ENCODE data around the gene ORAI3. TPM values are rescaled to one million over a fixed set of nuclear protein-coding genes. Genes with fewer than 3 reads are reported as not detected.

ORAI3 gene
- total RNA-seq, 1 donor, result 43.6 TPM

DNA sequence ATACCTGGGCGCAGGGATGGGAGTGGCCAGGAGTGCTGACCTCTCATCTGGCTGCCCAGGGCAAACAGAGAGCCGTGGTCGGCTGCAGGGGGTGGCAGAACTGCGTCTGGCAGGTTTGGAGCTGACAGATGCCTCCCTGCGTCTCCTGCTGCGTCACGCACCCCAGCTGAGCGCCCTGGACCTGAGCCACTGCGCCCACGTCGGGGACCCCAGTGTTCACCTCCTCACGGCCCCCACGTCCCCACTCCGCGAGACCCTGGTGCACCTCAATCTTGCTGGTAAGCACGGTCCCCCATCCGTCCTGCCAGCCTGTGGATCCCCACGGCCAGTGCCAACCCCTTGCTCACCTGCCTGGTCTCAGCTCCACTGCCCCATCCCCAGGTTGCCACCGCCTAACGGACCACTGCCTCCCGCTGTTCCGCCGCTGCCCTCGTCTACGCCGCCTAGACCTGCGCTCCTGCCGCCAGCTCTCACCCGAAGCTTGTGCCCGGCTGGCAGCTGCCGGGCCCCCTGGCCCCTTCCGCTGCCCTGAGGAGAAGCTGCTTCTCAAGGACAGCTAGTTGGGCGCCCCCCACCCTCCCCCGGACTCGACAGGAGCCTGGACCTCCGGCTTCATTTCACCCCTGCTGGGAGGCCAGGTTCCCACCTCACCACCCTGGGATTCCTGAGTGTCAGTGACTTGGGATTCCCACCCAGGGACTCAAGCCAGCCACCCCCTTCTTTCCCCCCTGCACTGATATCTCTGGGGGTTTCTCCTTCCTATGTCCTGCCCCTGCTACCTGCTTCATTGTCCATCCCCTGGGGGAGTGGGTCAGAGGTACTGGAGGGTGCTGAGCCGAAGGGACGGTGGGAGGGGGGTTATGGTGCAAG lies 2.0 kb upstream of the ORAI3 start:
- no peak for DNase-seq (ENCODE audit: low read depth)
- H3K4me3 ChIP-seq (ENCODE audit: low read depth, low read length), result no peak overlapping the region
- TF ChIP-seq, protein P1, sequence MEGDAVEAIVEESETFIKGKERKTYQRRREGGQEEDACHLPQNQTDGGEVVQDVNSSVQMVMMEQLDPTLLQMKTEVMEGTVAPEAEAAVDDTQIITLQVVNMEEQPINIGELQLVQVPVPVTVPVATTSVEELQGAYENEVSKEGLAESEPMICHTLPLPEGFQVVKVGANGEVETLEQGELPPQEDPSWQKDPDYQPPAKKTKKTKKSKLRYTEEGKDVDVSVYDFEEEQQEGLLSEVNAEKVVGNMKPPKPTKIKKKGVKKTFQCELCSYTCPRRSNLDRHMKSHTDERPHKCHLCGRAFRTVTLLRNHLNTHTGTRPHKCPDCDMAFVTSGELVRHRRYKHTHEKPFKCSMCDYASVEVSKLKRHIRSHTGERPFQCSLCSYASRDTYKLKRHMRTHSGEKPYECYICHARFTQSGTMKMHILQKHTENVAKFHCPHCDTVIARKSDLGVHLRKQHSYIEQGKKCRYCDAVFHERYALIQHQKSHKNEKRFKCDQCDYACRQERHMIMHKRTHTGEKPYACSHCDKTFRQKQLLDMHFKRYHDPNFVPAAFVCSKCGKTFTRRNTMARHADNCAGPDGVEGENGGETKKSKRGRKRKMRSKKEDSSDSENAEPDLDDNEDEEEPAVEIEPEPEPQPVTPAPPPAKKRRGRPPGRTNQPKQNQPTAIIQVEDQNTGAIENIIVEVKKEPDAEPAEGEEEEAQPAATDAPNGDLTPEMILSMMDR (IDR thresholded peaks at IDR 0.05; ENCODE audit: insufficient read depth, low read depth, low read length), result no peak

GRCh38 chr16:30947541-30947858 lies 1.4 kb upstream of the ORAI3 start:
- TF ChIP-seq, protein P1 (IDR thresholded peaks at IDR 0.05; ENCODE audit: insufficient read depth, low read depth, low read length), result no peak
- no peak overlapping the region for H3K4me3 ChIP-seq (ENCODE audit: low read depth, low read length)
- DNase-seq (ENCODE audit: low read depth), result no peak

- TF ChIP-seq, protein P1 (IDR thresholded peaks at IDR 0.05; ENCODE audit: insufficient read depth, low read depth, low read length), result no peak
- peak; percentile 99 for DNase-seq (ENCODE audit: low read depth)
- H3K4me3 ChIP-seq (ENCODE audit: low read depth, low read length), result peak overlapping the region; percentile 94
Observed at GRCh38 chr16:30947859-30948666, 805 bp upstream of the ORAI3 start.

DNA sequence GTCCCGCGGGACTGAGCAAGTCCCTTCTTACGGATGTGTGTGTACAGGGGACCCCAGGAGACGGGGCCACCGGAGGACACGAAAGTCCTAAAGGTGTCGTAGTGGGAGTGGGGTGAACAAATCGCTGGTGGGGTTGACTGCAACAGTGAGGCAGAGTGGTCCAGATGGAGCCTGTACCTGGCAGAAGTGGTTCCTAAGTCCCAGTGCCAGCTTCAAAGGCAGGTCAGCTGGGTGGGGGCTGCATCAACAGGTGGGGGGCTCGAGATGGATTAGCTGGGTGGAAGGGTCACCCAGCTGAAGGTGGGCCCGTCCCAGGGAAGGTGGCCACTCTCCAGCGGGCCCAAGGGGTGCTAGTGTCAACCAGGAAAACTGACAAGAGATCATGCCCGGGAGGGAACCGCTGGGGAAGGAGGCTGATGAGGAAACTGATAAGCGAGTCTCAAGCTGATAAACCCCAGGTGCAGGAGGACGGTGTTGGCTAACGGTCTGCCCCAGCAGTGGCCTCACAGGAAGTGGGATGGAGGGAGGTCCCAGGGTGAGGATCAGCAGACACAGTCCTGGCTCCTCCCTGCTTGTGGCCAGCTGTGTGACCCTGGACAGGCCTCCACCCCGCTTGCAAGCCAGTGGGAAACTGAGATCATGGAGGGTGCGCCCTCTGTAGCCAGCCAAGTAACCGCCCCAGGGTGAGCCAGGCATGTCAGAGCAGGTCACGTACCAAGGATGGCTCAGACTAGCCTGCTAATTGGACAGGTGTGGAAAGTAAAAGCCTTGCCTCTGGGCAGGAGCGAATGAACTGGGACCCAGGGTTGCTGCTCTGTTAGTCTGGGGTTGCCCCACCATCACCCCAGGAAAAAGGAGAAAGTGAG lies 1.0 kb downstream of the ORAI3 start:
- TF ChIP-seq, protein P1 (IDR thresholded peaks at IDR 0.05; ENCODE audit: insufficient read depth, low read depth, low read length), result peak; percentile 23
- H3K4me3 ChIP-seq (ENCODE audit: low read depth, low read length), result peak overlapping the region; percentile 94
- peak; percentile 96 for DNase-seq (ENCODE audit: low read depth)

GRCh38 chr16:30950516-30951065 lies 1.7 kb downstream of the ORAI3 start:
- TF ChIP-seq, protein P1 (IDR thresholded peaks at IDR 0.05; ENCODE audit: insufficient read depth, low read depth, low read length), result no peak
- no peak for DNase-seq (ENCODE audit: low read depth)
- peak overlapping the region; percentile 94 for H3K4me3 ChIP-seq (ENCODE audit: low read depth, low read length)

DNA sequence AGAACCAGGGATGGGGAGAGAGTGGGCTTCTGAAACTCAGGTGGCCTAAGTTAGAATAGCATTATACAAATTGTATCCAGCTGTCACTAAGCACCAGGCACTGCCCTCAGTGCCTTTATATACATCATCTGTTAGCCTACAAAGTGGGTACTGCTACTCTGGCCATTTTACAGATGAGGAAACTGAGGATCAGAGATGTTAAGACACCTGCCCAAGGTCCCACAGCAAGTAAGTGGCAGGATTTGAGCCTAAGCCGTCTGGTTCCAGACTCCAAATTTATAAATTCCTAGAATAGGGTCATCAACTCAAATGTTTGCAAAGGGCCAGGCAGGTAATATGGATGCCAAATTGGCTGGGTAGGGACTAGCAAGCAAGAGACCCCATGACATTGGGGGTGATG lies 2.3 kb downstream of the ORAI3 start:
- no peak for DNase-seq (ENCODE audit: low read depth)
- no peak overlapping the region for H3K4me3 ChIP-seq (ENCODE audit: low read depth, low read length)
- TF ChIP-seq, protein P1 (IDR thresholded peaks at IDR 0.05; ENCODE audit: insufficient read depth, low read depth, low read length), result no peak

All from fibroblast of villous mesenchyme (primary cell).